Body of pancreas (tissue), 4 donors: ENCODE measurements around the gene EXTL1. TPM values are rescaled to one million over a fixed set of nuclear protein-coding genes. Genes with fewer than 3 reads are reported as not detected.

Experiments used
- ATAC-seq: fragments of 150-250 bp; one replicate; pipeline ENCODE4 v1.9.1; 2016
- DNase-seq, 4 donors: peaks; one replicate each; pipeline ENCODE4 v3.0.0-alpha.2; 2019
- H3K27ac ChIP-seq, 4 donors: fragments of 200-600 bp; sonication (generic); 1 replicate in 3 of 4; 2 replicates in 1 of 4; pipeline versions ENCODE4 v1.5.1 to v1.6.1; 2016 to 2019; ENCODE audit warnings: mild to moderate bottlenecking in 1 of 4, mixed read lengths in 1 of 4, moderate library complexity in 1 of 4
- H3K27me3 ChIP-seq, 2 donors: fragments of 200-600 bp; sonication (generic); one replicate each; pipeline ENCODE4 v1.6.0; 2016; ENCODE audit warnings: mild to moderate bottlenecking in 1 of 2
- H3K36me3 ChIP-seq, 2 donors: fragments of 200-600 bp; sonication (generic); replicated peaks in 1 of 2; 2 replicates each; pipeline ENCODE4 v1.5.1; 2016; ENCODE audit warnings: low read depth in 2 of 2; ENCODE audit not compliant: insufficient read depth in 1 of 2
- H3K4me1 ChIP-seq: fragments of 200-600 bp; sonication (generic); one replicate; pipeline ENCODE4 v1.6.0; 2016
- H3K4me3 ChIP-seq, 2 donors: fragments of 200-600 bp; sonication (generic); 1 replicate in 1 of 2; 2 replicates in 1 of 2; pipeline ENCODE4 v1.5.1; 2016 to 2019
- H3K9me3 ChIP-seq, 3 donors: fragments of 200-600 bp; sonication (generic); 1 replicate in 2 of 3; 2 replicates in 1 of 3; pipeline ENCODE4 v1.5.1; 2016
- POLR2A ChIP-seq, 3 donors: fragments of 450-650 bp; IDR thresholded peaks; one replicate each; pipeline ENCODE4 v1.6.1; 2016; ENCODE audit warnings: antibody characterized with exemption in 3 of 3, mild to moderate bottlenecking in 2 of 3
- WGBS, 2 donors: methylation state at CpG; one replicate each; pipeline ENCODE4 v1.1.5; 2017; 5-methylcytosine and 5-hydroxymethylcytosine counted together
- intact Hi-C: fragments of 100-400 bp; cut with DNase I; formaldehyde crosslinking; loops from one replicate; pipeline ENCODE4 v1.15.1; 2023
- total RNA-seq, 2 donors: library from RNA; depleted of rRNA; stranded (reverse); fragments of >200 nt; gene quantifications; one replicate each; pipeline ENCODE4 v1.1.0, GENCODE V29; 2016
- TF ChIP-seq, protein P1 (sequence below), 7 experiments: fragments of 450-650 bp in 4 of 7; fragments of 200-600 bp in 3 of 7; sonication (generic) in 3 of 7; IDR thresholded peaks; one replicate each; pipeline ENCODE4 v1.5.1; 2016 to 2019; ENCODE audit warnings: antibody characterized with exemption in 7 of 7

Gene EXTL1
- total RNA-seq, 2 donors from 2014 or later, result not detected

GRCh38 chr1:26066160-26066559, 44.6 kb downstream of the EXTL1 start:
- DNase-seq (no peak), ATAC-seq (no peak)
- Histone ChIP-seq H3K27me3 (no peaks in the 10 kb centered on the region), H3K4me1 (peaks cover 9% of the 10 kb centered on the region), H3K4me3 (no peak overlapping the region), H3K36me3 (no peaks in the 10 kb centered on the region), H3K27ac (peak overlapping the region in 1 of 4 donors; percentile 48), H3K9me3 (no peaks in the 10 kb centered on the region)
- 80 to 91% methylated on average over 15 of the region's 15 CpGs for WGBS, 2 donors
- no peak for TF ChIP-seq POLR2A (IDR thresholded peaks at IDR 0.05)
- TF ChIP-seq, protein P1, sequence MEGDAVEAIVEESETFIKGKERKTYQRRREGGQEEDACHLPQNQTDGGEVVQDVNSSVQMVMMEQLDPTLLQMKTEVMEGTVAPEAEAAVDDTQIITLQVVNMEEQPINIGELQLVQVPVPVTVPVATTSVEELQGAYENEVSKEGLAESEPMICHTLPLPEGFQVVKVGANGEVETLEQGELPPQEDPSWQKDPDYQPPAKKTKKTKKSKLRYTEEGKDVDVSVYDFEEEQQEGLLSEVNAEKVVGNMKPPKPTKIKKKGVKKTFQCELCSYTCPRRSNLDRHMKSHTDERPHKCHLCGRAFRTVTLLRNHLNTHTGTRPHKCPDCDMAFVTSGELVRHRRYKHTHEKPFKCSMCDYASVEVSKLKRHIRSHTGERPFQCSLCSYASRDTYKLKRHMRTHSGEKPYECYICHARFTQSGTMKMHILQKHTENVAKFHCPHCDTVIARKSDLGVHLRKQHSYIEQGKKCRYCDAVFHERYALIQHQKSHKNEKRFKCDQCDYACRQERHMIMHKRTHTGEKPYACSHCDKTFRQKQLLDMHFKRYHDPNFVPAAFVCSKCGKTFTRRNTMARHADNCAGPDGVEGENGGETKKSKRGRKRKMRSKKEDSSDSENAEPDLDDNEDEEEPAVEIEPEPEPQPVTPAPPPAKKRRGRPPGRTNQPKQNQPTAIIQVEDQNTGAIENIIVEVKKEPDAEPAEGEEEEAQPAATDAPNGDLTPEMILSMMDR (IDR thresholded peaks at IDR 0.05), result no peak
- intact Hi-C loops, result no loop called here

- no peak overlapping the region for H3K27ac ChIP-seq
- H3K27me3 ChIP-seq, result no peaks in the 10 kb centered on the region
- DNase-seq (peak in 1 of 4 donors; percentile 49), ATAC-seq (no peak)
- no peaks in the 10 kb centered on the region for H3K9me3 ChIP-seq
- H3K4me3 ChIP-seq, result no peak overlapping the region
- peaks cover 11% of the 10 kb centered on the region for H3K4me1 ChIP-seq
- TF ChIP-seq, protein P1 (IDR thresholded peaks at IDR 0.05), result no peak
- no peak for TF ChIP-seq POLR2A (IDR thresholded peaks at IDR 0.05)
- intact Hi-C loops, result no loop called here
- 45 to 68% methylated on average over 4 of the region's 4 CpGs for WGBS, 2 donors
- H3K36me3 ChIP-seq, result no peaks in the 10 kb centered on the region
Measured at GRCh38 chr1:26066857-26067256, 45.3 kb downstream of the EXTL1 start.

DNA sequence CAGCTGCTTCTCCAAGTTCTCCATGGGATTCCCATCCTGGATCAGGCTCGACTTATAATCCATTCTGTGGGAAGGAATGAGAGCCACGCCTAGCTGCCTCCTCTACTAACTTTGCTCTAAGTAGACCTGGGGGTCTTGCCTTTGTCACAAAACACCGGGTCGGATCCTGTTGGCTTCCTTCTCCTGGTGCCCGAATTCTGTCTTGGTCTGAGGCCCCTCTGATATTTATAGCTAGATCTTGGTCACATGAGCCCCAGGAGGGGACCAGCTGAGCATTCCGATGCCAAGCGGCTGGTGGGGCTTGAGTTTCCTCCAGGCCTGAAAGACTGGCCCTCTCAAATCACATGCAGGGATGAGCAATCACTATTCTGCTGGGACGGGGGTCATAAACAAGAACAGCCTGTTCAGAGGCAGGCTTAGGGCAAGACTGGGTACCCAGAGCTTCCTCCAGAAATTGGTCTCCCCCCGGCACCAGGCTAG, 45.9 kb downstream of the EXTL1 start, which contains the start of gene TRIM63:
TSS of gene TRIM63 (minus strand) at position 199 of the 480 bp plus-strand sequence. CDS start at position 63, 136 bp downstream.
- no peak within 1 kb of the TSS for H3K4me3 ChIP-seq
- TF ChIP-seq, protein P1 (IDR thresholded peaks at IDR 0.05), result no peak
- TF ChIP-seq POLR2A (IDR thresholded peaks at IDR 0.05), result no peak
- ATAC-seq (no peak), DNase-seq (no peak)
- H3K9me3 ChIP-seq, result no peaks in the 10 kb centered on the region
- WGBS, 2 donors, result 65 to 74% methylated on average over 2 to 9 of the region's 9 CpGs
- H3K4me1 ChIP-seq, result peaks cover 18% of the 10 kb centered on the region
- intact Hi-C loops, result no loop called here
- no peak within 1 kb of the TSS for H3K27ac ChIP-seq
- H3K27me3 ChIP-seq, result no peaks in the 10 kb centered on the region
- no peaks in the 10 kb centered on the region for H3K36me3 ChIP-seq

DNA sequence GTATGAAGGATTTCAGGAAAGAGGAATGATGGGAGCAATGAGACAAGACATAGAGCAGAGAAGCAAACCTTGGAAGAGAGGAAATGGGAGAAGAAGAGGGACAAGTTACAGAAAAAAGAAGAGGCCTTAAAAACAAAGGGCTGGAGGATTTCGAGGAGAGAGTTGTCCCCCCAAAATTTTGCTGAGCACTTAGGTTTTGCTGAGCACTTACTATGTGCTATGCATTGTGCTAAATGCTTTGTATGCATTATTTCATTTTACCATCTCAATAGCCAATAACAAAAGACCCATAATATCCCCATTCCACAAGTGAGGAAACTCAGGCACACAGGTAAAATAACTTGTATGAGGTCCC, 48.3 kb downstream of the EXTL1 start:
- DNase-seq, result no peak
- no peak overlapping the region for H3K4me3 ChIP-seq
- no peaks in the 10 kb centered on the region for H3K9me3 ChIP-seq
- WGBS, 2 donors, result 84% methylated on average over 1 of the region's 1 CpG
- H3K4me1 ChIP-seq, result peaks cover 36% of the 10 kb centered on the region
- intact Hi-C loops, result no loop called here
- no peaks in the 10 kb centered on the region for H3K36me3 ChIP-seq
- no peak overlapping the region for H3K27ac ChIP-seq
- ATAC-seq, result no peak
- H3K27me3 ChIP-seq, result no peaks in the 10 kb centered on the region
- TF ChIP-seq POLR2A (IDR thresholded peaks at IDR 0.05), result no peak
- TF ChIP-seq, protein P1 (IDR thresholded peaks at IDR 0.05), result no peak

DNA sequence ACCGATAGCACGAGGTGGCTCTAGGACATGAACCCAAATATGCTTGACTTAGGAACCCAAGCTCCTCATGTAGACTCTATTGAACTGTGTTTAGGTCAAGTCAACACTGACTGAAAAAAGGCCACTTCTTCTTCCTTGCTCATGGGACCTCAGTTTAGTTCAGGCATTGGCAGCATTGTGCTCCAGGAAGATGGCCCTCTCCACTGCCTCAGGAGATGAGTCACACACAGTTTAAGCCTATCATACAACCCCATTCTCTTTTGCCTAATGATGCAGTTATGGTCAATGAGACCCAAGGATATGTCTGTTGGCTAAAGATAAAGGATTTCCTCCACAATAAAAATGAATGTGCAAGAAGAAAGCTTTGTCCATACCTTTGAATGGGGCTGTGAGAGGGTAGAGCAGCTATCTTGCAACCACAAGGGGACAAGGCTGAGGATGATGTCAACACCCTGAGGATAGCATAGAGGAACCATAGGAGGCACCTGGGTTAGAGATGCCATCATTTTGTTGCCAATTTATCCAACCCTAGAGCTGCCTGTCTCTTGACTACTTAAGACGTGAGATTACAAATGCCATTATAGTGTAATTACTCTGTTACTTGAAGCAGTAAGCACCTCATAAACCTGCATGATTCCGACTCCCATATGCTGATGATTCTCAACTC, 48.9 kb downstream of the EXTL1 start:
- DNase-seq, result no peak

More for the DNA sequence above, 48.9 kb downstream of the EXTL1 start:
- no peak for ATAC-seq
- WGBS, 2 donors, result 93 to 98% methylated on average over 4 of the region's 4 CpGs
- Histone ChIP-seq H3K27me3 (no peaks in the 10 kb centered on the region), H3K27ac (no peak overlapping the region), H3K9me3 (no peaks in the 10 kb centered on the region), H3K4me1 (peaks cover 41% of the 10 kb centered on the region), H3K36me3 (no peaks in the 10 kb centered on the region), H3K4me3 (no peak overlapping the region)
- intact Hi-C loops, result no loop called here
- TF ChIP-seq POLR2A (IDR thresholded peaks at IDR 0.05), result no peak
- TF ChIP-seq, protein P1 (IDR thresholded peaks at IDR 0.05), result no peak
